GM19023 (cell line): ENCODE data around the gene RAPGEF3.

Experiments used
- ATAC-seq: cut with Tn5 transposase; IDR thresholded peaks from one replicate; pipeline ENCODE4 v1.9.1; 2021; ENCODE audit warnings: mild to moderate bottlenecking, moderate library complexity; ENCODE audit not compliant: unreplicated experiment

Gene RAPGEF3, protein sequence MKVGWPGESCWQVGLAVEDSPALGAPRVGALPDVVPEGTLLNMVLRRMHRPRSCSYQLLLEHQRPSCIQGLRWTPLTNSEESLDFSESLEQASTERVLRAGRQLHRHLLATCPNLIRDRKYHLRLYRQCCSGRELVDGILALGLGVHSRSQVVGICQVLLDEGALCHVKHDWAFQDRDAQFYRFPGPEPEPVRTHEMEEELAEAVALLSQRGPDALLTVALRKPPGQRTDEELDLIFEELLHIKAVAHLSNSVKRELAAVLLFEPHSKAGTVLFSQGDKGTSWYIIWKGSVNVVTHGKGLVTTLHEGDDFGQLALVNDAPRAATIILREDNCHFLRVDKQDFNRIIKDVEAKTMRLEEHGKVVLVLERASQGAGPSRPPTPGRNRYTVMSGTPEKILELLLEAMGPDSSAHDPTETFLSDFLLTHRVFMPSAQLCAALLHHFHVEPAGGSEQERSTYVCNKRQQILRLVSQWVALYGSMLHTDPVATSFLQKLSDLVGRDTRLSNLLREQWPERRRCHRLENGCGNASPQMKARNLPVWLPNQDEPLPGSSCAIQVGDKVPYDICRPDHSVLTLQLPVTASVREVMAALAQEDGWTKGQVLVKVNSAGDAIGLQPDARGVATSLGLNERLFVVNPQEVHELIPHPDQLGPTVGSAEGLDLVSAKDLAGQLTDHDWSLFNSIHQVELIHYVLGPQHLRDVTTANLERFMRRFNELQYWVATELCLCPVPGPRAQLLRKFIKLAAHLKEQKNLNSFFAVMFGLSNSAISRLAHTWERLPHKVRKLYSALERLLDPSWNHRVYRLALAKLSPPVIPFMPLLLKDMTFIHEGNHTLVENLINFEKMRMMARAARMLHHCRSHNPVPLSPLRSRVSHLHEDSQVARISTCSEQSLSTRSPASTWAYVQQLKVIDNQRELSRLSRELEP

DNA sequence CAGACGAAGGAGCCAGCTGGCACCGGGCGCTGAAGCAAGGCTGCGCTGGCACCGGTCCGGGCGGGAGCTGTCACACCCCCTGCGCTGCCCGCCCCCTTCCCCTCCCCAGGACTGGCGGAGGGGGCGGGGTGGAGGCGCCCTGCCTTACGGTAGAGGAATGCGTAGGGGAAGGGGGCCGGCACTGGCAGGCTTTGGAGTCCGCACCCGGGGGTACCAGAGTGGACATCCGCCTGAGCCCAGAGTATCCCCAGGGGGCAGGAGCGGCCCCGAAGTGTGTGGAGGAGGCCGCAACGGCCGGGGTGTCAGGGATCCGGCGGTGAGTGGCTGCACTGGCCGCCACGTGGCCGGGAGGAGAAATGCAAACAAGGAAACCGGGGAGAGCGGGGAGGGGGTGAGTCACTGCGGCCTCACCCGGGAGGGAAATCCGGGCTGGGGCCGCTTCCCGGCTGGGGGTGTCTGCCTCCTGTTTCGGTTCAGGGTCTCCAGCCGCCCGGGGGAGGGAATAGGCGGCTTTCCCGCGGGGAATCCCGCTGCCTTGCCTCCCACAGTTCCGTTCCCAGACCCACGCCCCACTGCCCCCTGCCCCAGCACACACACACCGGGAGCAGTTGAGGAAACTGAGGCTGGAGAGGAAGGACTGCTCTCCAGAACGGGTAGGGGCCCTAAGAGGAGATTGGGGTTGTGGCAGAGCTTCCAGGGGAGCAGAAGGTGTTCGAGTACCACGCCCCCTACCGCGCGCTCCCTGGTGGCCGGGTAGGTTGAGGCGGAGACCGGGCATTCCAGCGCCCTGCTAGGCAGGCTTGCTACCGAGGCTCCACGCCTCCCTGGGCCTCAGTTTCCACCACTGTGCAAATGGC is at the start of gene RAPGEF3:
Gene RAPGEF3 (minus strand): TSS at position 47 of the 857 bp plus-strand sequence. CDS start 324 bp downstream, outside the sequence.
- peak; percentile 65 for ATAC-seq

DNA sequence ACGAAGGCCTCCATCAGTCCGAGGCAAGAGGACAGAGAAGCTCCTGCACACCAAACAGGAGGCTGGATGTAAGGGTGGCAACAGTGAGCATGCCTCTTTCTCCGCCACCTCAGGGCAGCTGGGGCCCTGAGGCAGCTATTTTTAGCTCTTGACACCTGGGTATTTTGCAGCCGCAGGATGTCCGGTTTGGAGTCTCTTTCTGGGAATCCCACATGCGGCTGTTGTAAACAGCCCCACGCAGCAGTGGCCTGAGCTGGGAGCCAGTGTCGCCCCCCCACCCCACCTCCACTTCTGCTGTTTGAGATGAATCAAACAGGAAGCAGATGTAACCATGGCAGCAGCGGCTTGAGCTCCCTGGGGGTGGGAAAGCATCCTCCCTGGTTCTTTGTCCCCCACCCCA is 49.4 kb upstream of the RAPGEF3 start:
- ATAC-seq: no peak

DNA sequence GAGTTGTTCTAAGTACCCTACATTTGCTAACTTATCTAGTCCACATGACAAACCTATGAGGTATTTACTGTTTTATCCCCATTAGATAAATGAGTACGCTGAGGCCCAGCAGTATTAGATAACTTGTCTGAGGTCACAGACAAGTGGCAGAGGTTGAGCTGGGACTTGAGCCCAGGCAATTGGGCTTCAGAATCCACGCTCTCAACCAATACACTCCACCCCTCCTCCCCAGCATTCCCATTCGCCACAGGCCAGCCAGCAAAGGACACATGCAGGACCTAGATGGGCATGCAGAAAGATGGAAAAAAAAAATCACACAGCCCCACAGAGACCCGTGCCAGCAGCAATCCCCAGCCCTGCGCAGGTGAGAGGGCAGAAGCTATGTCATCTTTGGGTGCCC is 48.7 kb upstream of the RAPGEF3 start:
- ATAC-seq: no peak

DNA sequence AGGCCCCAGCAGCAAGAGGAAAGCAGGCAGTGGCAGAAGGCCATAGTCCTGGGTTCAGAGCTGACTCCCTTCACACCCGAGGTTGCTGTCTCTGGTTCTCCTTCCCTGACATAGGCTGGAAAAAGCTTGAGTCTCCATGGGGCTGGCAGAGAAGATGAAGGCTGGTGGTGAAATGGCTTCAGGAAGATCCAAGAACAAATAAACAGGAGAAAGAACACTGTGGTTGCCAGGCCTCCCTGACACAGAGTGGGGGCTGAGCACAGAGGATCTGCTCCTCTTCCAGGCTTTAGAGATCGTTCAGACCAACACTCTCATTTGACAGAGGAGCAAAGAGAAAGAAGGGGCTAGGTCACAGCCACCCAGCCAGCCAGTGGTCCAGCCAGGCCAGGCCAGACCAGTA is 46.7 kb upstream of the RAPGEF3 start:
- no peak for ATAC-seq

DNA sequence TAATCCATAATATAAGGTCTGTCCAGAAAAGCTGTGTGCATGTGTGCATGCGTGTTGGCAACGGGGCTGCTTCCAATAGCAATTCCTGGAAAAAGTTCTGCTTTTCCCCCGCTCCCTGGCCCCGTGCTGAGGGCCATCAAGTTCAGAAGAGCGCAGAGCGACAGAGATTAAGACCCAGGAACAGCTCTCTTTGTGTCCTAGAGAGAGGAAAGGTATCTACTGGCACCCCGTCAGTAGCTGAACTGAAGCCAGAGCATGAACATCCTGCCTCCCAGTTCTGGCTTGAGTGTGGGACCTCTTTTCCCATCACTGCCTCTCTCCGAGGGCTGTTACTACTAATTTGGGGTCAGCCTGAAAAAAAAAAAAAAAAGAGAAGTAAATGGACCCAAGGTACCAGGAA is 45.5 kb upstream of the RAPGEF3 start:
- ATAC-seq: no peak

DNA sequence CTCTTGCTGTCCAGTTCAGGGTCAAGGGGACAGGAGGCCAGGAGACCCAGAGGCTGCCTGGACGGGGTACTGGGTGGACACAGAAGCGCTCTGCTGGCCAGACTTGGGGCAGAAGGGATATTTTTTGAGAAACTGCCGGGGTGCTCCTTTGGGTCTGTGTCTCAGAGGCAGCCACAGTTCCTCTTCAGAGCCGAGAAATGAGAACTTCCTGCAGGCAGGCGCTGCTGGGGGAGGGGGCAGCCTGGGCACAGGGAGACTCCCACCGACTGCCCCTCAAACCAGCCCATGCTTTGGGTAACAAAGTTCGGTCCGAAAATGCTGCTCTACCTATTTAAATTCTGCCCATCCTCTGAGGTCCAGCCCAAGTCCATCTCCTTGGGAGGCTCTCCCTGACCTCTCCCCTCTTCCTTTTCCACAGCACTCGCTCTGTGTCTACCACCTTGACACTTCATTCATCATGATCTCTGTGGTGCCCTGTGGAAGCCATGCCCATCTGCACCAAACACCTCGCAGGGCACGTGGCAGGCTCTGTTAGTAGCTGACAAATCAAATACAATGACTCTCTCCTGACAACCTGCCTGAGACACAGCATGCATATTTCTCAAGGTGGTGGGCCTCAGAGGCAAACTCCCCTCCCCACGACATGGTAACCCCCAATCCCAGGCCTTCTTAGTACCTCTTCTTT is 44.7 kb upstream of the RAPGEF3 start:
- ATAC-seq: no peak

DNA sequence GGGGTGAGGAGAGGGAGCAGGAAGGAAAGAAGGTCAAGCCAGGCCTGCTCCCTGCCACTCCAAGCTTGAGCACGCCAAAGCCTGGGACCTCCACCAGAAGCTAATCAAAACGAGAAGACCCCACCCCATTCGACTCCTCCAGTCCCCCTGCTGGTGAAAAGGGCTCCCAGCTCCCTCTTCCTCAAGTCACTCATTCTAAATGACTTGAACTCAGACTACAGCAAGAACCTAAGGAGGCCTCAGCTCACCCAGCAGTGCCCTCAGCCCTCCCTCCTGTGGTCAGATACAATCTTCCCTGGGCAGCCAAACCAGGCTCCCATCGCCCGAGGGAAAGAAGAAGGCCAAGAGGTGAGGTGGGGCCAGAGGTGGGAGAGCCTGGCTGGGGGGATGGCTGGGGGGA is 43.6 kb upstream of the RAPGEF3 start:
- ATAC-seq: no peak

DNA sequence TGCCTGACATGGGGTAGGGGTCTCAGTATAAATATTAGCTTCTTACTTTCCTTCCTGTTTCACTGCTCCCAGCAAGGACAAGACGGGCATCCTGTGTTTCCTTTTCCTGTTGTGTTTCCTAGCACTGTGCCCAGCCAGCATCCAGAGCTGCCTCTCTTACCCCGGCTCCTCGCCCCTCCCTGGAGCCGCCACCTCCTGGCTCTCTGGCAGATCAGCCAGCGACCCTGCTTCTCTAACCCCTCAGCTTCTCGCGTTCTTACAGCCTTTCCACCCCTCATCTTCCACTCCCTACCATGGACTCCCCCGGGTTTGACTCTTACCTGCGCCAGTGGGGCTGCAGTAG is 43.2 kb upstream of the RAPGEF3 start:
- no peak for ATAC-seq

DNA sequence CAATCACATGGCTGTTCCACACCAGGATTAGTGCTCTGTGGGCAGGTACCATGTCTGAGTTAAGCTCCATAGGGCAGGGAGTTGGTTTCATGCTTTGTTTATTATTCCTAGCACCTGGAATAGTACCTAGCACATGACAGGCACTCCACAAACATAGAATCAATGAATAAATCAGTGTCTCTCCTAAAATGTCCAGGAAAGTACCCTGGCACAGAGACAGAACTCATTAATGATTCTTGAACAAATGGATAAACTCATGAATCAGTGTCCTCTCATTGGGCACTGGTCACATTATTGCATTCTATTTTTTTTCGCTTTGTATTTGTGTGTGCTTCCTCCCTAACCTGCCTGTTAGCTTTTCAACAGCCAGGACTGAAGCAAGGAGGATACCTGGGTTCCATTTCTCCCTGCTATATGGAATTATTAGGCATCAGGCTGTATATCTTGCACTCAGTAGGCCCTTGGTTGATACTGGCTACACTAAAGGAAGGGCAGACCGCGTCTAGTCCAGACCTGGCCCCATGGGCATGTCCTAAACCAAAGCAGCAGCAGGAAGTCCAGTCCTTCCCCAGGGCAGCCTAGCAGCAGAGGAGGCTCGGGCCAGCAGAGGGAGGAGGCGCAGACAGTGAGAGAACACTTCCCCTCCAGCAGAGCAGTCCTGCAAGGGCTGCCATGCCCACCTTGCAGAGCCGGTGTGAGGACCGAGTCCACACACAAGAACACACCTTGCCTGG is 42.7 kb upstream of the RAPGEF3 start:
- ATAC-seq: no peak

DNA sequence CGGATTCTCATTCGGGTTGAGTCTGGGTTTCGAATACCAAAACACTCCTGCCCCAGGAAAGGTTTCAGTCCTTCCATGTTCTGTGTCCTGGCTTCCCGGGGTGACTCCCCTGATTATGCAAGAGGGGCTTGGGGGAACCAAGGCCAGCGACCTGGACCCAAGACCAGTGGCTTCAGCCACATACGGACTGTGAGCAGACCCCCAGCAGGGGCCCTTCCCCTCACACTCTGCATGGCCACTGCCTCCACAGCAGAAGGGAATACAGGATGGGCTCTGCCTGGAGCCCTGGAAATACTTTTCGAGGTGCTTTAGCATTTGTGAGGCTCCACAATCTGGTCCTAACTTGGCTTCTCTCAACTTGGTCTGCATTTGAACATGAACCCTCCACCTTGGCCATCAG is 41.9 kb upstream of the RAPGEF3 start:
- ATAC-seq: no peak

DNA sequence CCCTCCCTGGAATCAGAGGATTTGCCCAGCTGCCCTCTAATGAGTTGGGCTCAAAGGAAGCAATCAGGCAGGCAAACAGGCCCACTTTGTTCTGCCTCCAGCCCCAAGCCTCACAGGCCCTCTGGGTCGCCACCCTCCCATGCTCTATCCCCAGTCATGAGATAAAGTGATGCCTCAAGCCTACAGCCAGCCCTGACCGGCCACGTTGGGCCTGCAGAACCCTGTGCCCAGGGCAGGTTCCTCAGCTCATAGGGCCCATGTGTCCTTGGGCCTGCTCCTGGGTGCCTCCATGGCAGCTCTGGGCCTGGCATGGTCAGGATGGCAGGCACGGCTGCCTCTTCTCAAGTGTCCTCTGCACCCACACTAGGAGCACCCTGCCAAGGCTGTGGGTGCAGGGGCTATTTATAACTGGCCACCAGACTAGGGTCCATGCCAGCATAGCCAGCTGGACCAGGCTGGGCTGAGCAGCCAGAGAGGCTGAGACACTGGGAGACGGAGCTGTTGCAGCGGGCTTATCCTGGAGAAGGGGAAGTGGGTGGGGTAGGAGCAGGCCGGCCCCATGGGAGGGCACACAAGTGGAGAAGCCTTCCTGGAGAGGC is 40.8 kb upstream of the RAPGEF3 start:
- ATAC-seq: no peak

DNA sequence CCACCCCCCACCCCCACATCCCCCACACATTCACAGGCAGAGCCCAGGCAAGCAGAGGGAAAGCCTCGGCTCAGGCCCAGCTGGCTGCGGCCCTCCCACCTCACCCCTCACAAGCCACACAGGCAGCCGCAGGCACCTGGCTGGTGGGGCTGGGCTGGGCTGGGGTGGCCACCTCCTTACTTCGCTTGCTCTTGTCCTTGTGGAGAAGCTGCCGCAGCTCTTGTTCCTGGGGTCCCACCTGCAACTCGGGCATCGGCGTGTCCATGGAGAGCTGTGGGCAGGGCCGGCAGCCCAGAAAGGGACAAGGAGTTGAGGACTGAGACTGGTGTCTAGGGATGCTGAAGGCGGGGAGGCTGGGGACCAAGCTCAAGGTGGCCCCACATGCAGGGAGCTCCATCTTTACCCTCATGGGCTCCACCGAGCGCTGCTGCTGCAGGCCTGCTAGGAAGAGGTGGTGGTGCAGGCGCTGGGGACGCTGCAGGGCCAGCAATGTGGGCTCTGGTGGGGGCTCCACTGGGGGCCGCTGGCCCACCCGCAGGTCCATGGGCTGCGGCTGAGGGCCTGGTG is 39.8 kb upstream of the RAPGEF3 start:
- ATAC-seq: no peak

DNA sequence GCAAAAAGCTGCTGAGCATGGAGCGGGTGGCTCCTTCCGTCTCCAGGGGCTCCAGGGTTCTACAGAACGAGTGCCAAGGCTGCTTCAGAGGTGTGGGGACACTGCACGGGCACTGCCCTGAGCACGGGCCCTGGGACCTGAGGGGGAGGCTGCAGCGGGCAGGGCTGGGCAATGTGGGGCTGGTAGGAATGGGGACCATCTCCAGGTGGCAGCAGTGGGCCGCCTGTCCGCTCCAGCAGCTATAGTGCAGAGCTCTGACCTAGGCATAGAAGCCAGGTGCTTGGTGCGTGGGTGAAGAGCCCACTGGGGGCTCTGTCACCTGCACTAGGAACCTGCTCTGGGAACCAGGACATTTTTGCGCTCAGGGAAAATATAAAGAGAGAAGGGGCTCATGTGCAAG is 38.8 kb upstream of the RAPGEF3 start:
- ATAC-seq: no peak

DNA sequence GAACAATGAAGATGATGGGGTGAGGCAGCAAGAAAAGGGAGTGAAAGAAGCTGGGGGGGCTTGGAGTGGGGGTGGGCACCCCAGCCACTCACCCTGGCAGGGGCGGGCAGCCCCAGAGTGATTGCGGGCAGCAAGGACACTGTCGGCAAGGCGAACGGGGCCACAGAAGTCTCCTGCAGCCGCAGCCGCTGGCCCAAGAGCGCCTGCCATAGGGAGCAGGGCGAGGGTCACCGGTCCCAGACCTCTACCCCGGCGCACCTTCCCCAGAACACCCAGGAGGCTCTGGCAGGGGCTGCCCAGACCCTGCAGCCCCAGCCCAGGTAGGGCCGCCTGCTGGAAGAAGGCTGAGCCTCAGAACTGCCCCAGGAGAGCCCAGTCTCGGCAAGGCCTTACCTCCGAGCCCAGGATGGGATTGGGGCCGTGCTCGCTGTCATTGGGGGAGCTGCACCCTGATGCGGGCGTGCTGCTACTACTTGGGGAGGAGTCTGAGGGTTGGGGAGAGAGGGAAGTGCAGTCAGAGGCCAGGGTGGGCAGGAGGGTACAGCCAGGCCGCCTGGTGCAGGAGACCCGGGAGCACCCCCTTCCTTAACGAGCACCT is 37.2 kb upstream of the RAPGEF3 start:
- no peak for ATAC-seq

DNA sequence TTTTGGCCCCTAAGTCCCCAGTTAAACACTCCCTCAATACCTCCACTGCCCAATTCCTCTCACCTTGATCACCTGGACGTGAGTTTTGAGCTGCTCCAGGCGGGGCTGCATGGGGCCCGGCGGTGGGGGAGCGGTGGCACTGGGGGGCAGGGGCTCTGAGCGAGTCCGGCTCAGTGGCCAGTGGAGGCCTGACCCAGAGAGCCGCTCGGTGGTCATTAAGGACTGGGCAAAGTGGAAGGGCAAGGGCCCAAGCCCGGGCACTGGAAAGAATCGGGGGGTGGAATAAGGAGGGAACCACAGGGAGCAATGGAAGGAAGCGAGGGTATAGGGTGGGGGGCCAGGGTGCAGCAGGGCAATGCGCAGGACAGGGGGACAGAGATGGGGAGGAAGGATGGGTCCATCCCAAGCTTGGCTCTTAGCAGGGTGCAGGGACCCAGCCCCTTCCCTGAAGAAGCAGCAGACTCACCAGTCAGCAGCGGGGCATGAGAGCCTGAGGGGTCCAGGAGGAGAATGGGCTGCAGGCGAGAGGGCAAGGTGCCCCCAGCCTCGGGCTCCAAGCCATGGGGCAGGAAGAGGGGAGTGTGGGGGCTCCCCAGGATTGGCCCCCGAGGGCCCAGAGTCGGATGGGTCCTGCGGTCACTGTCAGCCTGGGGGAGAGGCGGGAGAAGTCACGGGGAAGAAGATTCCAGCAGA is 36.6 kb upstream of the RAPGEF3 start:
- no peak for ATAC-seq

DNA sequence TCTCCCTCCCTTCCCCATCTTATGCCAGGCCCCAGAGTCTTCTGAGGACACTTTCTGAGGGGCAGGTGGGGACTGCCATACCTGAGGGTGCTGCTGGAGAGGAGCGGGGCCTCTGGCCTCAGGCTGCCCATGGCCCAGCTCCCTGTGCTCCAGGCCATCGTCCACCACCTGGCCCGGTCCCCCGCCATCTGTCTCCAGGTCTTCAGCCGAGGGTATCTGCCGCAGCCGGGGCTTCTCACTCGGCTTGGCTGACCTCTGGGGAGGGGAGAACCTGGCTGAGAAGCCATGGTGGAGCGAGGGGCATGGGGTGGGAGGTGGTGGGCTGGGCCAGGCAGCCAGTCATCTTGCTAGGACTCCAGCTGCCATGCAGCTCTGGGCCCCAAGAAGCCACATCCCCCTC is 36.0 kb upstream of the RAPGEF3 start:
- ATAC-seq: no peak

DNA sequence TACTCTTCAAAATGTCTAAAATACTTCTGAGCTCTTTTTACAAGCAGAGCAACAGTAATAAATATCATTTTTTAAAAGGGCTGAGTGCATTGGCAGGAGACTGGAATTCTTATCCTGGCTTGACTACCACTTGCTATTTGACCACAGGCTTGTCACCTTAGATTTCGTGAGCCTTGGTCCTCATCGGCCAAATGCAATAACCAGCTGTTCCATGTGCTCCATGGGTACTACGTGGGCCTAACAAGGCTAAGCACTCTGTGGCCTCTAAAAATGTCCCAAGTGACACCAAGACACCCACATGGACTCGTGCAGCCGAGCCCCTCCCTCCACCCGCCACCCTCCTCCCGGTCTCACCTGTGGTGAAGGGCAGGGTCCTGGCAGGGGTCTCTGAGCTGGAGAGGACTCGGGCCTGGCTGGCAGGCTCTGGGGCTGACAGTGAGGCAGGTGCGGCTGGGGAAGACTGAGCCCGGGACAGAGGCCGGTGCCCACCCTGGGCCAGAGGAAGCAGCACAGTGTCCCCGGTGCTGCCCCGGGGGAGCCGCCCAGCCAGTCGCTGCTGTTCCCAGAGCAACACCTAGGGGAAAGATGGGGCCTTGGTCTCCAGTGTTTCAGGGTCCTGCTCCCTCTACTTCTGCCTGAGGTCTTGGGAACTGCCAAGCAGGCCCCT is 34.5 kb upstream of the RAPGEF3 start:
- ATAC-seq: no peak

DNA sequence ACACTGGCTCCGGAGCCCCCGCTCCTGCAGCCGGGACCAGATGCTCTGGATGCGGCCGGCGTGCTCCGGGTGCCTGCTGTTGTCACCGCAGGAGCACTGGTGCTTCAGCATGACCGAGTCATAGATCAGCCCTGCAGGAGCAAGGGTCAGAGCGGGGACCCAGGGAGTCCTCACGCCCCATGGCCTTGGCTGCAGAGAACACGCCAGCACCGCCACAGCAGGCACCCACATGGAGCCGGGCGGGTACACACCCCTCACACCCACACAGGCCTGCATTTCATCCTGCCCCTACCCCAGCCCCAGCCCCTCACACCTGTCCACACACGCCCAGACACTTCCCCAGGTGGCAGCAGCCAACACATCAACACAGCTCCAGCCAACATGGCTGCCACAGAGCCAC is 33.2 kb upstream of the RAPGEF3 start:
- no peak for ATAC-seq
